Astrocyte of the spinal cord (primary cell): ENCODE data around the gene FAF2.
"Not testable (repeated sequence)": the region's sequence is repeated elsewhere in the genome, so short reads cannot be mapped to it uniquely, and the experiment has no call there.

ENCODE experiments used
- DNase-seq: peaks from one replicate; pipeline ENCODE4 v3.0.0; 2011; ENCODE audit warnings: low read depth, low spot score
- H3K4me3 ChIP-seq: 2 replicates; pipeline ENCODE4 v1.5.1; 2011; ENCODE audit warnings: low read depth, mild to moderate bottlenecking, low read length, moderate library complexity
- CTCF ChIP-seq: IDR thresholded peaks from 2 replicates; pipeline ENCODE4 v1.5.1; 2012; ENCODE audit warnings: low read depth, mild to moderate bottlenecking, low read length, inconsistent platforms
- in situ Hi-C: cut with HindIII; loops from 2 replicates; pipeline ENCODE4 v1.10.0; 2017; ENCODE audit warnings: low sequenced_read_pairs

Gene FAF2

GRCh38 chr5:176471098-176471497 is 22.9 kb downstream of the FAF2 start:
- DNase-seq: no peak
- no peak overlapping the region for H3K4me3 ChIP-seq
- no peak for TF ChIP-seq CTCF
- in situ Hi-C loops: no loop called here

- no peak for TF ChIP-seq CTCF
- H3K4me3 ChIP-seq: no peak overlapping the region
- in situ Hi-C loops: no loop called here
- DNase-seq: no peak
These were observed 25.3 kb downstream of the FAF2 start for GRCh38 chr5:176473335-176474006.

- no peak for TF ChIP-seq CTCF
- no peak overlapping the region for H3K4me3 ChIP-seq
- no peak for DNase-seq
- in situ Hi-C loops: no loop called here
These were observed 26.3 kb downstream of the FAF2 start for GRCh38 chr5:176474476-176474875.

GRCh38 chr5:176481711-176482110 is 33.5 kb downstream of the FAF2 start:
- in situ Hi-C loops: no loop called here
- no peak overlapping the region for H3K4me3 ChIP-seq
- no peak for DNase-seq
- no peak for TF ChIP-seq CTCF

GRCh38 chr5:176485176-176485575 is 37.0 kb downstream of the FAF2 start:
- in situ Hi-C loops: no loop called here
- H3K4me3 ChIP-seq: no peak overlapping the region
- no peak for DNase-seq
- no peak for TF ChIP-seq CTCF

- in situ Hi-C loops: no loop called here
- no peak overlapping the region for H3K4me3 ChIP-seq
- no peak for TF ChIP-seq CTCF
- no peak for DNase-seq
These were observed 38.1 kb downstream of the FAF2 start for GRCh38 chr5:176486189-176486757.

- DNase-seq, in situ Hi-C loops, H3K4me3 ChIP-seq: not testable (repeated sequence)
These were observed 39.0 kb downstream of the FAF2 start for GRCh38 chr5:176487160-176487559.
